H1 (cell line): ENCODE data around the gene LRP5.
"Not testable (repeated sequence)": the region's sequence is repeated elsewhere in the genome, so short reads cannot be mapped to it uniquely, and the experiment has no call there.

Experiments used
- EGR1 ChIP-seq: IDR thresholded peaks from 2 replicates; pipeline ENCODE4 v1.6.1; 2011; ENCODE audit warnings: low read depth, low read length, borderline replicate concordance
- EP300 ChIP-seq, 2 experiments: IDR thresholded peaks; 1 replicate in 1 of 2; 2 replicates in 1 of 2; pipeline ENCODE4 v1.6.1; 2011 to 2012; ENCODE audit warnings: low read depth in 2 of 2, low read length in 2 of 2, mild to moderate bottlenecking in 2 of 2, borderline replicate concordance in 1 of 2, inconsistent platforms in 1 of 2, moderate library complexity in 1 of 2
- EZH2 ChIP-seq: fragments of 200-600 bp; sonication (generic); IDR thresholded peaks from 2 replicates; pipeline ENCODE4 v1.7.1; 2012; ENCODE audit warnings: low read depth, mild to moderate bottlenecking, moderate library complexity, low read length, inconsistent platforms; ENCODE audit not compliant: severe bottlenecking
- JUN ChIP-seq: IDR thresholded peaks from 2 replicates; pipeline ENCODE4 v1.6.1; 2011; ENCODE audit warnings: low read depth, mild to moderate bottlenecking, improper control_type of control experiment, low read length
- RFX5 ChIP-seq: IDR thresholded peaks from 2 replicates; pipeline ENCODE4 v1.6.1; 2011; ENCODE audit warnings: low read depth, low read length, improper control_type of control experiment, borderline replicate concordance
- TF ChIP-seq, protein P1 (sequence below), 3 experiments: IDR thresholded peaks; 1 replicate in 2 of 3; 2 replicates in 1 of 3; pipeline versions ENCODE4 v1.5.1 to v1.6.1; 2011; ENCODE audit warnings: low read length in 3 of 3, mild to moderate bottlenecking in 3 of 3, inconsistent platforms in 2 of 3, low read depth in 1 of 3, moderate library complexity in 1 of 3; ENCODE audit not compliant: insufficient read depth in 1 of 3; ENCODE audit errors: control extremely low read depth in 1 of 3

- TF ChIP-seq JUN; EP300 (IDR thresholded peaks at IDR 0.05; ENCODE audit: borderline replicate concordance in 1 of 2, low read depth in 2 of 2, low read length in 2 of 2); RFX5; EGR1; EZH2: not testable (repeated sequence)
- TF ChIP-seq, protein P1, sequence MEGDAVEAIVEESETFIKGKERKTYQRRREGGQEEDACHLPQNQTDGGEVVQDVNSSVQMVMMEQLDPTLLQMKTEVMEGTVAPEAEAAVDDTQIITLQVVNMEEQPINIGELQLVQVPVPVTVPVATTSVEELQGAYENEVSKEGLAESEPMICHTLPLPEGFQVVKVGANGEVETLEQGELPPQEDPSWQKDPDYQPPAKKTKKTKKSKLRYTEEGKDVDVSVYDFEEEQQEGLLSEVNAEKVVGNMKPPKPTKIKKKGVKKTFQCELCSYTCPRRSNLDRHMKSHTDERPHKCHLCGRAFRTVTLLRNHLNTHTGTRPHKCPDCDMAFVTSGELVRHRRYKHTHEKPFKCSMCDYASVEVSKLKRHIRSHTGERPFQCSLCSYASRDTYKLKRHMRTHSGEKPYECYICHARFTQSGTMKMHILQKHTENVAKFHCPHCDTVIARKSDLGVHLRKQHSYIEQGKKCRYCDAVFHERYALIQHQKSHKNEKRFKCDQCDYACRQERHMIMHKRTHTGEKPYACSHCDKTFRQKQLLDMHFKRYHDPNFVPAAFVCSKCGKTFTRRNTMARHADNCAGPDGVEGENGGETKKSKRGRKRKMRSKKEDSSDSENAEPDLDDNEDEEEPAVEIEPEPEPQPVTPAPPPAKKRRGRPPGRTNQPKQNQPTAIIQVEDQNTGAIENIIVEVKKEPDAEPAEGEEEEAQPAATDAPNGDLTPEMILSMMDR (IDR thresholded peaks at IDR 0.05; ENCODE audit: control extremely low read depth in 1 of 3, insufficient read depth in 1 of 3, low read depth in 1 of 3, low read length in 3 of 3), result not testable (repeated sequence)
Measured at GRCh38 chr11:68458340-68458739, 145.9 kb downstream of the LRP5 start.
